Natural killer cell (primary cell): ENCODE results near the gene WNK1. TPM values are rescaled to one million over a fixed set of nuclear protein-coding genes. Genes with fewer than 3 reads are reported as not detected.

Source experiments
- ATAC-seq, 3 donors: fragments of 150-1000 bp in 2 of 3; fragments of 200-7000 bp in 1 of 3; cut with Tn5 transposase; 1 replicate in 1 of 3; 2 replicates in 2 of 3; pipeline ENCODE4 v1.10.0; 2021; ENCODE audit warnings: mild to moderate bottlenecking in 2 of 3, moderate library complexity in 2 of 3
- DNase-seq, 2 donors: peaks; one replicate each; pipeline versions ENCODE4 v3.0.0 to v3.0.0-alpha.2; 2013 to 2021; ENCODE audit warnings: mixed read lengths in 1 of 2
- H3K27ac ChIP-seq: one replicate; pipeline ENCODE4 v1.5.1; 2013; ENCODE audit warnings: mild to moderate bottlenecking, low read length
- H3K27me3 ChIP-seq: one replicate; pipeline ENCODE4 v1.6.1; 2013; ENCODE audit warnings: low read length; ENCODE audit not compliant: control insufficient read depth, insufficient read depth
- H3K36me3 ChIP-seq: one replicate; pipeline ENCODE4 v1.6.1; 2013; ENCODE audit warnings: low read length; ENCODE audit not compliant: control insufficient read depth, insufficient read depth
- H3K4me1 ChIP-seq: one replicate; pipeline ENCODE4 v1.6.1; 2013; ENCODE audit warnings: low read length; ENCODE audit not compliant: control insufficient read depth, insufficient read depth
- H3K4me3 ChIP-seq: one replicate; pipeline ENCODE4 v1.5.1; 2013; ENCODE audit warnings: low read length
- H3K9me3 ChIP-seq: one replicate; pipeline ENCODE4 v1.6.1; 2013; ENCODE audit warnings: low read length; ENCODE audit not compliant: control insufficient read depth, insufficient read depth
- H3K27ac Mint-ChIP-seq, 2 donors: one replicate each; pipeline ENCODE4 v1.8.0; 2022; ENCODE audit warnings: mild to moderate bottlenecking in 2 of 2, mixed read lengths in 2 of 2, moderate library complexity in 1 of 2
- H3K27me3 Mint-ChIP-seq, 2 donors: one replicate each; pipeline ENCODE4 v1.8.0; 2022; ENCODE audit warnings: low read depth in 2 of 2, mixed read lengths in 2 of 2
- H3K36me3 Mint-ChIP-seq: one replicate; pipeline ENCODE4 v1.8.0; 2022; ENCODE audit warnings: mixed read lengths
- H3K4me1 Mint-ChIP-seq, 2 donors: one replicate each; pipeline ENCODE4 v1.8.0; 2022; ENCODE audit warnings: mixed read lengths in 2 of 2
- H3K4me3 Mint-ChIP-seq: one replicate; pipeline ENCODE4 v1.8.0; 2022; ENCODE audit warnings: mild to moderate bottlenecking, moderate library complexity, mixed read lengths
- H3K9me3 Mint-ChIP-seq, 2 donors: one replicate each; pipeline ENCODE4 v1.8.0; 2022; ENCODE audit warnings: mixed read lengths in 2 of 2
- CTCF ChIP-seq: fragments of 200-600 bp; IDR thresholded peaks from one replicate; pipeline ENCODE4 v1.8.0; 2022; ENCODE audit warnings: antibody characterized with exemption
- WGBS: methylation state at CpG from one replicate; pipeline ENCODE4 v1.1.7; 2013; ENCODE audit warnings: missing lambda C conversion rate; ENCODE audit not compliant: insufficient coverage; 5-methylcytosine and 5-hydroxymethylcytosine counted together
- intact Hi-C: fragments of 100-400 bp; cut with micrococcal nuclease; formaldehyde crosslinking; loops from one replicate; pipeline ENCODE4 v1.14.2; 2022
- total RNA-seq, 4 donors: library from RNA; stranded (reverse); fragments of 120-200 nt in 1 of 4; gene quantifications; one replicate each; pipeline versions ENCODE4 v1.2.3 to v1.2.4, GENCODE V29; 2013 to 2022

The WNK1 gene
- total RNA-seq, 3 donors from 2014 or later (not counting 1 experiment from before 2014, with no cell fraction given), result 177 to 203 (median 192) TPM

- Histone ChIP-seq H3K4me1 (peaks cover 15% of the 10 kb centered on the region), H3K27me3 (no peaks in the 10 kb centered on the region), H3K36me3 (no peaks in the 10 kb centered on the region), H3K9me3 (no peaks in the 10 kb centered on the region), H3K27ac (peak within 1 kb of the TSS; percentile 54), H3K4me3 (peak within 1 kb of the TSS; percentile 78)
- DNase-seq (peak; percentile 93 to 98), ATAC-seq (peak; percentile 90 to 97 (median 91))
- Mint-ChIP-seq H3K27me3 (no peaks in the 10 kb centered on the region), H3K36me3 (no peaks in the 10 kb centered on the region), H3K4me1 (peaks cover 26 to 28% of the 10 kb centered on the region in 2 donors), H3K9me3 (no peaks in the 10 kb centered on the region), H3K27ac (peak within 1 kb of the TSS; percentile 95 to 97), H3K4me3 (peak within 1 kb of the TSS; percentile 98)
- intact Hi-C loops, result loop anchor here (1.0 to 5.0 kb wide), 6 partner anchors 41 to 387 kb away; partner anchors contain the start of genes ERC1 and WNK1
- under 1% methylated on average over 54 of the region's 58 CpGs for WGBS
- TF ChIP-seq CTCF, result peak; percentile 91
Measured at GRCh38 chr12:949453-950191, 197.2 kb downstream of the WNK1 start, which contains the start of gene RAD52. Gene RAD52, minus strand, starts transcription at chr12:949694. Its CDS starts 16,636 bp downstream, at chr12:933058.

GRCh38 chr12:951176-951575 is 198.8 kb downstream of the WNK1 start:
- DNase-seq (no peak), ATAC-seq (no peak)
- TF ChIP-seq CTCF, result no peak
- Mint-ChIP-seq H3K4me1 (peaks cover 23 to 25% of the 10 kb centered on the region in 2 donors), H3K27ac (peak overlapping the region; percentile 95 to 97), H3K27me3 (no peaks in the 10 kb centered on the region), H3K4me3 (peak overlapping the region; percentile 41), H3K9me3 (no peaks in the 10 kb centered on the region), H3K36me3 (no peaks in the 10 kb centered on the region)
- intact Hi-C loops, result no loop called here
- Histone ChIP-seq H3K27ac (no peak overlapping the region), H3K27me3 (no peaks in the 10 kb centered on the region), H3K4me1 (peaks cover 15% of the 10 kb centered on the region), H3K4me3 (no peak overlapping the region), H3K9me3 (no peaks in the 10 kb centered on the region), H3K36me3 (no peaks in the 10 kb centered on the region)
- no CpG with 5 or more reads among the region's 1 CpG for whole genome bisulfite sequencing

- Histone ChIP-seq H3K9me3 (no peaks in the 10 kb centered on the region), H3K4me3 (no peak overlapping the region), H3K27ac (no peak overlapping the region), H3K36me3 (no peaks in the 10 kb centered on the region), H3K27me3 (no peaks in the 10 kb centered on the region), H3K4me1 (peaks cover 8% of the 10 kb centered on the region)
- intact Hi-C loops, result no loop called here
- Mint-ChIP-seq H3K9me3 (no peaks in the 10 kb centered on the region), H3K36me3 (no peaks in the 10 kb centered on the region), H3K4me1 (peaks cover 8% of the 10 kb centered on the region in 2 donors), H3K4me3 (no peak overlapping the region), H3K27me3 (no peaks in the 10 kb centered on the region), H3K27ac (no peak overlapping the region)
- TF ChIP-seq CTCF, result no peak
- 83% methylated on average over 6 of the region's 7 CpGs for WGBS
- no peak for ATAC-seq
- DNase-seq, result no peak
Measured at GRCh38 chr12:953776-954175, 201.4 kb downstream of the WNK1 start.
